A549 (cell line): ENCODE results near the gene KRT3. TPM values are rescaled to one million over a fixed set of nuclear protein-coding genes. Genes with fewer than 3 reads are reported as not detected.
"Not testable (repeated sequence)": the region's sequence is repeated elsewhere in the genome, so short reads cannot be mapped to it uniquely, and the experiment has no call there.

Source experiments
- ATAC-seq, 2 experiments: fragments of 200-7000 bp in 1 of 2; fragments of >200 bp in 1 of 2; cut with Nextera tagmentation in 1 of 2; cut with Tn5 transposase in 1 of 2; 3 replicates each; pipeline versions ENCODE4 v1.8.0 to v1.9.1; 2018 to 2020; ENCODE audit warnings: mild to moderate bottlenecking in 1 of 2, moderate library complexity in 1 of 2
- CTCF ChIA-PET: fragments of 300-600 bp; sonication (Branson Sonifier 250); formaldehyde crosslinking; extraction: SDS; loops from one replicate; lab custom pipeline; 2021; ENCODE audit warnings: antibody characterized with exemption, inconsistent platforms; lab: Yijun Ruan, JAX
- POLR2A ChIA-PET: fragments of 350-600 bp; formaldehyde crosslinking; extraction: SDS; loops from one replicate; lab custom pipeline; 2021; ENCODE audit warnings: antibody characterized with exemption, inconsistent platforms; lab: Yijun Ruan, JAX
- DNase-seq, 2 experiments: peaks; one replicate each; pipeline versions ENCODE4 v3.0.0 to v3.0.0-alpha.2; 2011 to 2016; ENCODE audit warnings: low read depth in 1 of 2, low spot score in 1 of 2
- FAIRE-seq: peaks from 2 replicates; lab custom pipeline; 2011; peaks lifted over from hg19 to GRCh38; lab: Jason Lieb, UNC
- H3K27ac ChIP-seq, 2 experiments: fragments of >200 bp; sonication (Bioruptor Twin); formaldehyde crosslinking; 3 replicates each; pipeline ENCODE4 v1.5.1; 2016 to 2017
- H3K4me1 ChIP-seq: fragments of >200 bp; sonication (Bioruptor Twin); formaldehyde crosslinking; 3 replicates; pipeline ENCODE4 v1.6.1; 2016
- H3K4me2 ChIP-seq: fragments of >200 bp; sonication (Bioruptor Twin); formaldehyde crosslinking; 3 replicates; pipeline ENCODE4 v1.6.1; 2016
- H3K4me3 ChIP-seq: fragments of >200 bp; sonication (Bioruptor Twin); formaldehyde crosslinking; 3 replicates; pipeline ENCODE4 v1.5.1; 2016
- H3K9me3 ChIP-seq: fragments of >200 bp; sonication (Bioruptor Twin); formaldehyde crosslinking; 3 replicates; pipeline ENCODE4 v1.6.1; 2016
- BHLHE40 ChIP-seq: IDR thresholded peaks from 2 replicates; pipeline ENCODE4 v1.6.1; 2012; ENCODE audit warnings: low read depth, low read length, inconsistent platforms
- CBX2 ChIP-seq: fragments of 200-600 bp; sonication (generic); IDR thresholded peaks from 2 replicates; pipeline ENCODE4 v1.6.1; 2016; ENCODE audit warnings: low read depth, mild to moderate bottlenecking, borderline replicate concordance
- CEBPB ChIP-seq, 2 experiments: fragments of >200 bp in 1 of 2; sonication (Bioruptor Twin) in 1 of 2; formaldehyde crosslinking in 1 of 2; IDR thresholded peaks; 2 replicates each; pipeline ENCODE4 v1.6.1; 2012 to 2016
- EP300 ChIP-seq, 2 experiments: fragments of >200 bp; sonication (Bioruptor Twin); formaldehyde crosslinking; IDR thresholded peaks; 2 replicates in 1 of 2; 3 replicates in 1 of 2; pipeline ENCODE4 v1.6.1; 2016 to 2017
- ESRRA ChIP-seq: fragments of 150-350 bp; IDR thresholded peaks from 2 replicates; pipeline ENCODE4 v1.6.1; 2014; ENCODE audit warnings: mild to moderate bottlenecking, low read length, borderline replicate concordance
- FOSL2 ChIP-seq, 2 experiments: fragments of 450-650 bp in 1 of 2; fragments of >200 bp in 1 of 2; sonication (Bioruptor Twin) in 1 of 2; formaldehyde crosslinking; IDR thresholded peaks; 2 replicates each; pipeline versions ENCODE4 v1.5.0 to v1.6.1; 2016 to 2020; ENCODE audit warnings: mild to moderate bottlenecking in 1 of 2, moderate library complexity in 1 of 2
- FOXS1 ChIP-seq: fragments of 250-450 bp; sonication (Bioruptor Pico); IDR thresholded peaks from 2 replicates; pipeline ENCODE4 v1.5.0; 2020; ENCODE audit warnings: mild to moderate bottlenecking, moderate library complexity
- GATA3 ChIP-seq: IDR thresholded peaks from 2 replicates; pipeline ENCODE4 v1.6.1; 2012; ENCODE audit warnings: borderline replicate concordance
- HEYL ChIP-seq: fragments of 250-450 bp; sonication (Bioruptor Pico); IDR thresholded peaks from 2 replicates; pipeline ENCODE4 v1.8.0; 2021; ENCODE audit warnings: mild to moderate bottlenecking, moderate library complexity
- HOXB5 ChIP-seq: fragments of 250-450 bp; sonication (Bioruptor Pico); IDR thresholded peaks from 2 replicates; pipeline ENCODE4 v1.5.0; 2020; ENCODE audit warnings: mild to moderate bottlenecking, moderate library complexity
- JUN ChIP-seq, 2 experiments: fragments of >200 bp; sonication (Bioruptor Twin); formaldehyde crosslinking; IDR thresholded peaks; 2 replicates in 1 of 2; 3 replicates in 1 of 2; pipeline ENCODE4 v1.6.1; 2016 to 2017
- MAFK ChIP-seq: fragments of 450-650 bp; IDR thresholded peaks from 2 replicates; pipeline ENCODE4 v1.6.1; 2014; ENCODE audit not compliant: partially characterized antibody
- MAZ ChIP-seq: fragments of 150-350 bp; IDR thresholded peaks from 2 replicates; pipeline ENCODE4 v1.6.1; 2014; ENCODE audit warnings: antibody characterized with exemption, low read depth, low read length, borderline replicate concordance
- SMC3 ChIP-seq: fragments of >200 bp; sonication (Bioruptor Twin); formaldehyde crosslinking; IDR thresholded peaks from 3 replicates; pipeline ENCODE4 v1.6.1; 2018; ENCODE audit warnings: inconsistent platforms
- SREBF2 ChIP-seq: fragments of 450-650 bp; IDR thresholded peaks from 2 replicates; pipeline ENCODE4 v1.6.1; 2014; ENCODE audit warnings: mild to moderate bottlenecking, moderate library complexity
- TFCP2L1 ChIP-seq: fragments of 250-450 bp; sonication (Bioruptor Pico); IDR thresholded peaks from 2 replicates; pipeline ENCODE4 v1.5.0; 2021; ENCODE audit warnings: mild to moderate bottlenecking
- ZFP36 ChIP-seq: fragments of 450-650 bp; IDR thresholded peaks from 2 replicates; pipeline ENCODE4 v1.6.1; 2014; ENCODE audit warnings: borderline replicate concordance; ENCODE audit not compliant: partially characterized antibody
- ZSCAN20 ChIP-seq: fragments of 250-450 bp; sonication (Bioruptor Pico); IDR thresholded peaks from 2 replicates; pipeline ENCODE4 v1.8.0; 2022; ENCODE audit warnings: mild to moderate bottlenecking, moderate library complexity
- WGBS: methylation state at CpG from one replicate; pipeline ENCODE4 v1.1.6; 2017; ENCODE audit errors: missing lambda C conversion rate; 5-methylcytosine and 5-hydroxymethylcytosine counted together
- polyA plus RNA-seq, 4 experiments: library from polyadenylated mRNA; depleted of rRNA in 3 of 4; stranded (reverse); fragments of >200 nt; fragmentation: RNase III in 1 of 4; extraction: RNeasy Plus Mini Kit Qiagen cat#74134 plus additional on column Dnase treatment in 1 of 4; gene quantifications; 2 replicates in 3 of 4; 3 replicates in 1 of 4; pipeline ENCODE4 v1.2.3, GENCODE V29; 2011 to 2017
- TF ChIP-seq, protein P1 (sequence below): IDR thresholded peaks from 2 replicates; pipeline ENCODE4 v1.6.1; 2012; ENCODE audit warnings: low read depth, borderline replicate concordance
- TF ChIP-seq, protein P2 (sequence below): fragments of >200 bp; sonication (Bioruptor Twin); formaldehyde crosslinking; IDR thresholded peaks from 3 replicates; pipeline ENCODE4 v1.6.1; 2016
- TF ChIP-seq, protein P3 (sequence below): fragments of 150-350 bp; IDR thresholded peaks from 2 replicates; pipeline ENCODE4 v1.6.1; 2014; ENCODE audit warnings: low read depth, mild to moderate bottlenecking, low read length

Gene KRT3
- polyA plus RNA-seq, 2 of the 4 experiments (the other 2 are of a cell fraction), result 0.04 to 0.06 TPM

DNA sequence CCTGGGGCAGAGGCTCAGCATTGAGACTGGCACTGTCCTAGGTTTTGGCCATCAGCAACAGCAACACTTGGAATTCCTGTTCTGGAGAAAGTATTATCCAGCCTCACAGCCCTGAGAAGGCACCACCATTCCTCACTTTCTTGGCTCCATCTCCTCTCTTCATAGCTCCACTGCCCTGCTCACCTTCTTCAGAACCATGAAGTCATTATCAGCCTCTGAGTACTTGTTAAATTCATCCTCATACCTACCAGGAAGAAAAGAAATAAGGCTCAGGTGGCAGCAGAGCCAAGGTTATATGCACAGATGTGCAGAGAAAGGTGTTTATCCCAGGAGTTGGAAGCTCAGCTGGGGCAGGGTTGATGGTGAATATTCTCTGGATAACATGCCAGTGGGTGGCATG is 44.1 kb downstream of the KRT3 start:
- CTCF ChIA-PET, result no interaction called here
- no peak for TF ChIP-seq ZSCAN20 (CRISPR knock-in tag)
- TF ChIP-seq CEBPB (IDR thresholded peaks at IDR 0.05), result no peak
- TF ChIP-seq SMC3, result no peak
- TF ChIP-seq FOSL2 (IDR thresholded peaks at IDR 0.05), result no peak
- TF ChIP-seq FOSL2 (CRISPR knock-in tag; IDR thresholded peaks at IDR 0.05), result no peak
- TF ChIP-seq MAFK, result no peak
- TF ChIP-seq, protein P1, sequence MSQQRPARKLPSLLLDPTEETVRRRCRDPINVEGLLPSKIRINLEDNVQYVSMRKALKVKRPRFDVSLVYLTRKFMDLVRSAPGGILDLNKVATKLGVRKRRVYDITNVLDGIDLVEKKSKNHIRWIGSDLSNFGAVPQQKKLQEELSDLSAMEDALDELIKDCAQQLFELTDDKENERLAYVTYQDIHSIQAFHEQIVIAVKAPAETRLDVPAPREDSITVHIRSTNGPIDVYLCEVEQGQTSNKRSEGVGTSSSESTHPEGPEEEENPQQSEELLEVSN, result no peak
- TF ChIP-seq MAZ, result no peak
- no peak for TF ChIP-seq GATA3
- TF ChIP-seq ESRRA, result no peak
- TF ChIP-seq CBX2, result no peak
- TF ChIP-seq, all 56 proteins: peak for 0
- FAIRE-seq, result no peak
- Histone ChIP-seq H3K9me3 (no peaks in the 10 kb centered on the region), H3K4me3 (no peak overlapping the region), H3K27ac (no peak overlapping the region), H3K4me2 (no peak overlapping the region), H3K4me1 (no peaks in the 10 kb centered on the region)
- POLR2A ChIA-PET, result no interaction called here
- DNase-seq, result no peak
- ATAC-seq, result no peak

DNA sequence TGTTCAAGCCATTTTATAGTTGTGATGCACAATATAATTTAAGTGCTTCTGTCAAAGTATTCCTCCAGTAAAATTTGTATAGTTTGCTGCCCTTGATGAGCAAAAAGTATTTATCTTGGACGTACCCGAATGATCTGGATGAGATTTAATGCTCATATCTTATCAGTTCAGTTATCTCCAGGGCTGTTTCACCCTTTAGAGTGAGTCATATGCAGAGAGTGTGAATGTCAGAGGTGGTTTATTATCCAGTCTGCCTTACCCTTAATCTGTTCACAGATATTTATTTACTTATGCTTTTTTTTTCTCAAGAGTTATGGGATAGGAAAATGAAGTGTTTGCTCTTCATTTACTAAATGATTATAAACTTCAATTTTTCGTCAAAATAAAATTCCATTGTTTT is 45.4 kb downstream of the KRT3 start:
- WGBS, result 19% methylated on average over 3 of the region's 3 CpGs
- not testable (repeated sequence) for FAIRE-seq

DNA sequence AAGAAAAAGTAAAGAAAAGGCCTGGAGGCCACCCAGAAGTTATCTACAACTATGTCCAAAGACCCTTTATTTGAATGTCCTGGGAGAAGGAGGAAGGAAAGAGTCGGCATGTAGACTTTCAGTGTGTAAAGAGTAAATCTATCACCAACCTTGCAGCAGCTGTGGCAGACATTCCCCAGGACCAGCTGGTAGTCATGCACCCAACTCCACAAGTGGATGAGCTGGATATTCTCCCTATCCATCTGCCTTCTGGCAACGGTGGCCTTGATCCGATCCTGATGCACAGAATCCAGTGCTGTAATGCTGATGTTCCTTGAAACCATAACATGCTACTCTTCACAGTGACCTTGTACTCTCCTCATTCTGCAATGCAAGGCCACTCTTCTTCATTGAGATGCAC is 46.1 kb downstream of the KRT3 start:
- Histone ChIP-seq H3K4me2 (no peak overlapping the region), H3K27ac (no peak overlapping the region), H3K9me3 (no peaks in the 10 kb centered on the region), H3K4me1 (no peaks in the 10 kb centered on the region), H3K4me3 (no peak overlapping the region)
- ATAC-seq, result no peak; a peak in 1 of 6 replicates
- FAIRE-seq, result no peak
- DNase-seq, result no peak
- 19% methylated on average over 3 of the region's 3 CpGs for WGBS
- CTCF ChIA-PET, result interaction anchor here (1.3 kb wide), 1 partner anchor 9 kb away, joined by 3 read pairs; no protein-coding TSS in a partner anchor
- POLR2A ChIA-PET, result no interaction called here
- TF ChIP-seq, protein P2, sequence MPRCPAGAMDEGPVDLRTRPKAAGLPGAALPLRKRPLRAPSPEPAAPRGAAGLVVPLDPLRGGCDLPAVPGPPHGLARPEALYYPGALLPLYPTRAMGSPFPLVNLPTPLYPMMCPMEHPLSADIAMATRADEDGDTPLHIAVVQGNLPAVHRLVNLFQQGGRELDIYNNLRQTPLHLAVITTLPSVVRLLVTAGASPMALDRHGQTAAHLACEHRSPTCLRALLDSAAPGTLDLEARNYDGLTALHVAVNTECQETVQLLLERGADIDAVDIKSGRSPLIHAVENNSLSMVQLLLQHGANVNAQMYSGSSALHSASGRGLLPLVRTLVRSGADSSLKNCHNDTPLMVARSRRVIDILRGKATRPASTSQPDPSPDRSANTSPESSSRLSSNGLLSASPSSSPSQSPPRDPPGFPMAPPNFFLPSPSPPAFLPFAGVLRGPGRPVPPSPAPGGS, result no peak
- TF ChIP-seq HOXB5 (no peak), ZFP36 (no peak), FOXS1 (no peak), TFCP2L1 (no peak), HEYL (CRISPR knock-in tag) (no peak), SREBF2 (no peak), BHLHE40 (no peak), JUN (IDR thresholded peaks at IDR 0.05) (no peak), MAFK (no peak), EP300 (IDR thresholded peaks at IDR 0.05) (no peak)
- TF ChIP-seq, protein P3, sequence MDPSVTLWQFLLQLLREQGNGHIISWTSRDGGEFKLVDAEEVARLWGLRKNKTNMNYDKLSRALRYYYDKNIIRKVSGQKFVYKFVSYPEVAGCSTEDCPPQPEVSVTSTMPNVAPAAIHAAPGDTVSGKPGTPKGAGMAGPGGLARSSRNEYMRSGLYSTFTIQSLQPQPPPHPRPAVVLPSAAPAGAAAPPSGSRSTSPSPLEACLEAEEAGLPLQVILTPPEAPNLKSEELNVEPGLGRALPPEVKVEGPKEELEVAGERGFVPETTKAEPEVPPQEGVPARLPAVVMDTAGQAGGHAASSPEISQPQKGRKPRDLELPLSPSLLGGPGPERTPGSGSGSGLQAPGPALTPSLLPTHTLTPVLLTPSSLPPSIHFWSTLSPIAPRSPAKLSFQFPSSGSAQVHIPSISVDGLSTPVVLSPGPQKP, result no peak
- TF ChIP-seq, all 56 proteins: peak for 0

More for the DNA sequence above, 45.4 kb downstream of the KRT3 start:
- H3K4me3 ChIP-seq, POLR2A ChIA-PET, H3K4me1 ChIP-seq, H3K27ac ChIP-seq, H3K4me2 ChIP-seq, DNase-seq, ATAC-seq, H3K9me3 ChIP-seq: not testable (repeated sequence)
- CTCF ChIA-PET, result interaction anchor here (1.3 kb wide), 1 partner anchor 8 kb away, joined by 3 read pairs; no protein-coding TSS in a partner anchor
- peak; percentile 14; the same call in 1 of the 2 replicates for TF ChIP-seq GATA3
